SJSA1 (cell line): ENCODE measurements around the gene DBP. TPM values are rescaled to one million over a fixed set of nuclear protein-coding genes. Genes with fewer than 3 reads are reported as not detected.

Experiments
- DNase-seq, 2 experiments: peaks; one replicate each; pipeline ENCODE4 v3.0.0-alpha.2; 2015 to 2020; ENCODE audit warnings: low spot score in 2 of 2, low read depth in 1 of 2
- H3K27ac ChIP-seq: fragments of 250-450 bp; sonication (Bioruptor Pico); 2 replicates; pipeline ENCODE4 v1.5.1; 2020; ENCODE audit warnings: mild to moderate bottlenecking, moderate library complexity
- H3K27me3 ChIP-seq: fragments of 250-450 bp; sonication (Bioruptor Pico); replicated peaks from 2 replicates; pipeline ENCODE4 v1.5.1; 2020; ENCODE audit warnings: mild to moderate bottlenecking, moderate library complexity
- H3K36me3 ChIP-seq: fragments of 250-450 bp; sonication (Bioruptor Pico); 2 replicates; pipeline ENCODE4 v1.5.1; 2020; ENCODE audit warnings: mild to moderate bottlenecking
- H3K4me1 ChIP-seq: fragments of 250-450 bp; sonication (Bioruptor Pico); replicated peaks from 2 replicates; pipeline ENCODE4 v1.6.1; 2021; ENCODE audit warnings: mild to moderate bottlenecking
- H3K4me3 ChIP-seq: fragments of 250-450 bp; sonication (Bioruptor Pico); 2 replicates; pipeline ENCODE4 v1.5.1; 2020; ENCODE audit warnings: mild to moderate bottlenecking
- H3K9me3 ChIP-seq: fragments of 250-450 bp; sonication (Bioruptor Pico); replicated peaks from 2 replicates; pipeline ENCODE4 v1.5.1; 2020; ENCODE audit warnings: mild to moderate bottlenecking
- total RNA-seq: library from RNA; depleted of rRNA; stranded (reverse); fragments of >200 nt; shearing (Covaris generic); gene quantifications from 2 replicates; pipeline ENCODE4 v1.2.3, GENCODE V29; 2014

Gene DBP
- total RNA-seq, 1 experiment from 2014 or later = 2.2 TPM

DNA sequence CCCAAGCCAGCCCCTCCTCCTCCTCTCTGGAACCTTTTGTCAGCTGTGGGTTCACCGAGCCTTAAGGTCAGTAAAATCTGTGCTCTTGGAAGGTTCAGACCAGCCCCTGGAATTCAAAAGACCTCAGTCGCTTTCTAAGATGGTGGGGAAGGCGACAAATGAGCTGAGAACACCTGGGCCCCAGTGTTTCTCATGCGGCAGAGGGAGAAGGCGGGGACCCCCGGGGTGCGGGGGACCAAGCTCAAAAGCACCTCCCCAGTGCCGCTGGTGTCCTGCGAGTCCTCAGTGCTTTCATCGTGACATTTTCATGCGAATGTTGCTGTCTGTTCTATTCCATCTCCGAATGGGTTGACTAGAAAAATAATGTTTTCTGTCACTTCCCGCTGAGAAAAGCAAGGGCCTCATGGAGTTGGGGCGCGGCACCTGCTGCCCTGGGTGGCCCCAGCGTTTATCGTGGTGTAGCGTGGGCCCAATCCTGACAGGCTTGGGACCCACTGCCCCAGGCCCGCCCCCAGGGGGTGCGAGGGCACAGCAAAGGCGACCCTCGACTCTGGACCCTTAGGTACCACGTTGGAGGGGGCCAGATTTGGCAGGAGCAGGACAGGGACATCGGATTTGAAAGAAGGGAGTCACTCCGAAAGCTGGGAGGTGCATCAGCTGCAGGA lies 36.4 kb upstream of the DBP start:
- no peaks in the 10 kb centered on the region for H3K4me1 ChIP-seq
- no peak overlapping the region for H3K4me3 ChIP-seq
- no peaks in the 10 kb centered on the region for H3K9me3 ChIP-seq
- H3K36me3 ChIP-seq = no peaks in the 10 kb centered on the region
- no peak overlapping the region for H3K27ac ChIP-seq
- H3K27me3 ChIP-seq = no peaks in the 10 kb centered on the region
- DNase-seq = no peak

DNA sequence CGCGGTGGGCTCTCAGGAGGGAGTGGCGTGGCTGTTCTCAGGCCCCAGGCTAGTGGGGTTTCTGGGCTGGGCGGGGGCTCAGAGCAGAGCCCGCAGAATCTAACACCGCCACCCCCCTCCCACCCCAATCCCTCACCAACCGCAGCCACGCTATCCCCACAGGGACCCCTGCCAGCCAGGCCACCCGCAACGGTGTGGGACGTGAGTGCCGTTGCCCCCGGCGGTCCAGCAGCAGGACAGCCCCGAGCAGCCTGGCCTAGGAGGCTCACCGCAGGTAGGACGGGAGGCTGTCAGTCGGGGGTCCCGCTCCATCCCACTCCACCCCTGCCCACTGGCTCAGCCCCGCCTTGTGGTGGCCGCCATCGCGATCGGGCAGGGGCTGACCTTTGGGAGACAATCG lies 35.8 kb upstream of the DBP start, which contains the start of gene NTN5:
TSS of gene NTN5 (minus strand) at position 24 of the 400 bp plus-strand sequence. CDS start 2,031 bp downstream, outside the sequence.
- no peaks in the 10 kb centered on the region for H3K9me3 ChIP-seq
- no peak within 1 kb of the TSS for H3K4me3 ChIP-seq
- H3K27ac ChIP-seq = no peak within 1 kb of the TSS
- no peak for DNase-seq
- no peaks in the 10 kb centered on the region for H3K36me3 ChIP-seq
- H3K27me3 ChIP-seq = no peaks in the 10 kb centered on the region
- H3K4me1 ChIP-seq = no peaks in the 10 kb centered on the region

DNA sequence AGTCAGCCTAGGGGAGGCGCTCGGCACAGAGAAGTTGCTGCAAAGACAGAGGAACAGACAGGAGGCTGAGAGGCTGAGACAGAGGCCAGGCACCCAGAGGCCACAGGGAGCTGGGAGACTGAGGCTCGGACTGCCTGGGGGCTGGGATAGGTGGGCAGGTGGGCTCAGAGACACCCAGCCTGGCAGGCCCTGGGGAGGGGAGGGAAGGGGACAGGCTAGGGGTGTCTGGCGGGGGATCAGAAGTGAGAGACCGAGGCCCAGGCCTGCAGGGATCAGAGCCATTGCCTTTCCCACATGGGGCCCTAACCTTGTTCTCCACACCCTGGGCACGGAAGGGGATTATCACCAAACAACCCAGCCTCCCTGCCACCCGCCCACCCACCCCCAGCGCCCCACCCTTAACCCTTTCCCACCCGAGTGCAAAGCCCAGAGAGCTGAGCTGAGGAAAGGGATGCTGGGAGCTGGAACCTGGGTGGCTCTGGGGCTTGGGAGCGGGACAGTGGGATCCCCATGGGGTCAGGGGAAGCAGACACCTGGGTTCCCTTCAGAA lies 34.3 kb upstream of the DBP start:
- H3K36me3 ChIP-seq = no peaks in the 10 kb centered on the region
- no peaks in the 10 kb centered on the region for H3K27me3 ChIP-seq
- no peaks in the 10 kb centered on the region for H3K4me1 ChIP-seq
- no peaks in the 10 kb centered on the region for H3K9me3 ChIP-seq
- no peak for DNase-seq
- no peak overlapping the region for H3K4me3 ChIP-seq
- H3K27ac ChIP-seq = no peak overlapping the region

DNA sequence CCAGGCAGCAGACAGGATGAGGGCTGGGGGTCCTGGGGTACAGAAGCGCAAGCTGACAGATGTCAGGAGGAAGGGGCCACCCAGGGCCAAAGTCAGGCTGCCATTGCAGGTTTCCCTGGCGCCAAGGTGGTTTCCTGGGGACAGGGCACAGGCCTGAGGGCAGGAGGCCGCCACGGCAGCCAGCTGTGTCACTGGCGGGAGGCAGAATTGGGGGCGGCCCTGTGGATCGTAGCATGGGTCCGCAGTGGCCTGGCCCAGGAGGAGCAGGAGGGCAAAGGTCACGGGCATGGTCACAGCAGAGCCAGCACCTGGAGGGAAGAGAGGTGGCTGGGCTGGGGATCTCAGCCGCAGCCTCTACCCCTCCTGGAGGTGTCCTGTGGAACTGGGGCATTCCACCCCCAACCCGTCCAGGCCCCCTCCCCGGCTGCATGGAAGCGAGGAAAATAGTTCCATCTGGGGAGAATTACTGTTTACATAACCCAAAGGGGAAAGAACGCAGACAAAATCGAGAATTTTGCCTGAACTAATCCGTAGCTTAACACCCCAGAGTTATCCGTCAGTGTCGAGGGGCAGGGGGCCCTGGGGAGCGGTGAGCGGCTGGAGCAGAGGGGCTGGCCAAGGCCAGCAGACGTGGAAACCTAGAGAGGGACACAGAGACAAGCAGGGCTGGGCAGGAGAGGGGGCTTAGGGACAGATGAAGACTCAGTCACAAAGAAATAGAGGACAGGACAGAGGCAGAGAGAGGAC lies 33.7 kb upstream of the DBP start:
- Histone ChIP-seq H3K9me3 (no peaks in the 10 kb centered on the region), H3K36me3 (no peaks in the 10 kb centered on the region), H3K4me3 (no peak overlapping the region), H3K4me1 (no peaks in the 10 kb centered on the region), H3K27me3 (no peaks in the 10 kb centered on the region), H3K27ac (no peak overlapping the region)
- no peak for DNase-seq

DNA sequence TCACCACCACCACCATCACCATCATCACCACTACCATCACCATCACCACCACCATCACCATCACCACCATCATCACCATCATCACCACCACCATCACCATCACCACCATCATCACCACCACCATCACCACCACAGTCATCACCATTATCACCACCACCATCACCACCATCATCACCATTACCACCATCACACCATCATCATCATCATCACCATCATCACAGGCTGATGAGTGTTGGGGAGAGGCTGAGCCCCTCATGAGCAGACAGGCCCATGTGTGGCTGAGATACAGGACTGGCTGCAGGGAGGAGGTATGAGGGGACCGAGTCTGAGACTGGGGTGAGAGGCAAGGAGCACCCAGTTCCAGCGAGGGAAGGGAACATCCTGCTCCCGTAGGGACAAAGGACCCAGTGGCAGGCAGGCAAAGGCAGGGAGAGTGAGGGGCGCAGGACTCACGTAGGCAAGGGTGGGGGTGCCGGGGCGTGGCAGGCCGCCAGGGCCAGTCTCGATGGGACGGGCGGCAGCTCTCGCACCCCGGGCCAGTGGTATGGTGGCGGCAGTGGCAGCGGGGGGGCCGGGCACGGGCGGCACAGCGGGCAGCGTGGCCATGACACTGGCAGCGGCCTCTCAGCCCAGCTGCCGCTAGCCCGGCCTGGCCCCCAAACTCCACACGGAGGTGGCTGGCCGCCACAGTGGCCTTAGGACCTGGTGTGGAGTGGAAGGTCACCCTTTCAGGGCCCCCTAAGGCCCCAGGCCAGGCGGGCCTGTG lies 32.9 kb upstream of the DBP start:
- no peaks in the 10 kb centered on the region for H3K4me1 ChIP-seq
- no peak overlapping the region for H3K27ac ChIP-seq
- H3K4me3 ChIP-seq = no peak overlapping the region
- H3K36me3 ChIP-seq = no peaks in the 10 kb centered on the region
- H3K27me3 ChIP-seq = no peaks in the 10 kb centered on the region
- no peak for DNase-seq
- no peaks in the 10 kb centered on the region for H3K9me3 ChIP-seq

DNA sequence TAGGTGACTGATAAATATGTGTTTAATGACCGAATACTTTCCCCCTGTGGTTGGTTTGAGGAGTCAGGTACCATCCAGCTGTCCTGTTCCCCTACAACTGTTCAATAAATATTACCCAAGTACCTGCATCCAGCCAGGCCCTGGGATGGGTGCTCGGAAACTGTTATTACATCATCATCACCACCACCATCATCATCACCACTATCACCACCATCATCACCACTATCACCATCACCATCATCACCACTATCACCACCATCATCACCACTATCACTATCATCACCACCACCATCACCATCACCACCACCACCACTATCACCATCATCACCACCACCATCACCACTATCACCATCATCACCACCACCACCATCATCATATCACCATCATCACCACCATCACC lies 31.6 kb upstream of the DBP start:
- H3K27ac ChIP-seq = no peak overlapping the region
- no peaks in the 10 kb centered on the region for H3K9me3 ChIP-seq
- no peak for DNase-seq
- H3K27me3 ChIP-seq = no peaks in the 10 kb centered on the region
- no peaks in the 10 kb centered on the region for H3K36me3 ChIP-seq
- no peaks in the 10 kb centered on the region for H3K4me1 ChIP-seq
- H3K4me3 ChIP-seq = no peak overlapping the region

DNA sequence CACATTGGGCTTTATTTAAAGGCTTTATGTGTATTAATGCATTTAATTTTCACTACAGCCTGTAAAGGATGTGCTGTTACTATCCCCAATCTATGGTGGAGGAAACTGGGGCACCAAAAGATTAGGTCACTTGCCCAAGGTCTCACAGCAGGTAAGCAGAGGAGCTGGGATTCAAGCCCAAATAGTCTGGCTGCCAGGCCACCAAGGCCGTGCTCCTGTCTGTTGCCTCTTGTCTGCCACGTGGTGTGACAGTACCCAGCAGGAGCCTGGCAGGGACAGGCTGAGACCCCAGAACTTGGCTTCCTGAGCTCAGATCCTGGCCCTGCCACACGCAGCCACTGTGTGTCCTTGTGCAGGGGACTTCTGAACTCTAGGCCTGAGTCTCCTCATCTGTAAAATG lies 31.2 kb upstream of the DBP start:
- Histone ChIP-seq H3K36me3 (no peaks in the 10 kb centered on the region), H3K4me1 (no peaks in the 10 kb centered on the region), H3K27ac (no peak overlapping the region), H3K9me3 (no peaks in the 10 kb centered on the region), H3K27me3 (no peaks in the 10 kb centered on the region), H3K4me3 (no peak overlapping the region)
- DNase-seq = no peak

DNA sequence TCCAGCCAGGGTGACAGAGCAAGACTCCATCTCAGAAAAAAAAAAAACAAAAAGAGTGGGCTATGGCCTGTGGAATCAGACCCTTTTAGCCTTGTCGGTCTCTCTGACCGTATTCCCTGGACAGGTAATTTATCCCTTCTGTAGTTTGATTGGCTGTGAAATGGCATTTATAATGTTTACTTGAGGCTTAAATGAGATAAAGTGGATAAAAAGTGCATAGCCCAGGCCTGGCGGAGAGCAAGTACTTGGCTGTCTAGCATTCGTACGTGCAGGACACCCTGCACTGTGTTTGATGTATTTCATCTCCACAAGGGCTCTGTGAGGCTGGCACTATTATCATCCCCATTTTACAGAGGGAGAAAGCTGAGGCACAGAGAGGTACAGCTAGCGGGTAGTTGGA lies 28.6 kb upstream of the DBP start:
- Histone ChIP-seq H3K4me3 (no peak overlapping the region), H3K9me3 (no peaks in the 10 kb centered on the region), H3K27ac (no peak overlapping the region), H3K36me3 (no peaks in the 10 kb centered on the region), H3K4me1 (0 out of 2 replicates have a peak, but pooled peaks cover under 1% of the 10 kb centered on the region), H3K27me3 (no peaks in the 10 kb centered on the region)
- DNase-seq = no peak

DNA sequence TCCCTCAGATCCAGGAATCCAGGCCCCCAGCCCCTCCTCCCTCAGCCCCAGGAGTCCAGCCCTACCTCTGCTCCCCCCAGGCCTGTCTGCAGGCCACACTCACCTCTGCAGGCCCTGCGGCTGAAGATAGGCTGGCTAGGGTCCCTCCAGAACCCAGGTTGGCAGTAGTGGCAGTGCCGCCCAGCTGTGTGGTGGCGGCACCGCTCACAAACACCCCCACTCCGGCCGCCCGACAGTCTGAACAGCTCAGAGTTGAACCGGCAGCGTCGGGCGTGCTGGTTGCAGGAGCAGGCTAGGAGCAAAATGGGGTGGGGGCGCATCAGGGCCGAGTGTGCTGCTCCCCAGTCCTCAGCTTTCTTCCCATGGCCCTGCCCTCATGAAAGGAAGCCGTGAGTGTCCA lies 27.3 kb upstream of the DBP start:
- Histone ChIP-seq H3K4me3 (no peak overlapping the region), H3K36me3 (no peaks in the 10 kb centered on the region), H3K9me3 (no peaks in the 10 kb centered on the region), H3K4me1 (0 out of 2 replicates have a peak, but pooled peaks cover 3% of the 10 kb centered on the region), H3K27me3 (no peaks in the 10 kb centered on the region), H3K27ac (no peak overlapping the region)
- DNase-seq = no peak

DNA sequence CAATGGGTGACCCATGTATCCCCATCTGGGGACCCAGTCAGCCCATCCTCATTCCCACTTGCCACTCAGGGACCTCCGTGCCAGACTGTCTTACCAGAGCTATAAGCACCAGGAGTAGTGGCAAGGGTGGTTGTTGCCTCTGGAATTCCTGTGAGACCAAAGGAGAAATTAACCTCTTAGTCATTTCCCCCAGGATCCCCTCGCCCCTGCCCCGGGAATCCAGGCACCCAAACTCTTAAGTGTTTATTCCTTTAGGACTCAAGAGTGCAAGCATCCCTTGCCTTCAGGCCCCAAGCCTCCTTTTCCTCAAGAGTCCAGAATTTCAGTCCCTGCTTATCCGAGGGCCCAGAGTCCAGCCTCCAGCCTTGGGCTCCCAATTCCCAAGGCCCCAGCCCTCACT lies 26.5 kb upstream of the DBP start:
- no peak for DNase-seq
- Histone ChIP-seq H3K27me3 (no peaks in the 10 kb centered on the region), H3K36me3 (no peaks in the 10 kb centered on the region), H3K4me1 (0 out of 2 replicates have a peak, but pooled peaks cover 3% of the 10 kb centered on the region), H3K4me3 (no peak overlapping the region), H3K9me3 (no peaks in the 10 kb centered on the region), H3K27ac (no peak overlapping the region)

DNA sequence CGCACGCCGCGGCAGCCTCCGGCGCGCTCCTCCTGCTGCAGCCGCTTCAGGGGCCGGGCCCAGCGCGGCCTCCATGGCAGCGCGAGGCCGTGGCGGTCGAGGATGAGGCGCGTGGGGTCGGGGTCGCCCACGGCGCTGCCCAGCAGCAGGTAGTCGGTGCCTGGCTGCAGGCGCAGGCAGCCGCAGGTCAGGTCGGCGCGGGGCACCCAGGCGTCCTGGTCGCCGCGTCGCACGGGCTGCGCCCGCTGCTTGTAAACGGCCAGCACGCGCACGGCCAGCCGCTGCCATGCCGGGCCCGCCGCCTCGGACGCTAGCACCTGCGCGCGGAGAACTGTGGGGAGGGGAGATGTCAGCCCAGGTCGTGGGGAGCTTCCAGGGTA lies 24.5 kb upstream of the DBP start:
- no peak for DNase-seq
- no peaks in the 10 kb centered on the region for H3K27me3 ChIP-seq
- H3K27ac ChIP-seq = no peak overlapping the region
- H3K4me3 ChIP-seq = no peak overlapping the region
- peaks cover 14% of the 10 kb centered on the region for H3K4me1 ChIP-seq
- H3K9me3 ChIP-seq = no peaks in the 10 kb centered on the region
- no peaks in the 10 kb centered on the region for H3K36me3 ChIP-seq

DNA sequence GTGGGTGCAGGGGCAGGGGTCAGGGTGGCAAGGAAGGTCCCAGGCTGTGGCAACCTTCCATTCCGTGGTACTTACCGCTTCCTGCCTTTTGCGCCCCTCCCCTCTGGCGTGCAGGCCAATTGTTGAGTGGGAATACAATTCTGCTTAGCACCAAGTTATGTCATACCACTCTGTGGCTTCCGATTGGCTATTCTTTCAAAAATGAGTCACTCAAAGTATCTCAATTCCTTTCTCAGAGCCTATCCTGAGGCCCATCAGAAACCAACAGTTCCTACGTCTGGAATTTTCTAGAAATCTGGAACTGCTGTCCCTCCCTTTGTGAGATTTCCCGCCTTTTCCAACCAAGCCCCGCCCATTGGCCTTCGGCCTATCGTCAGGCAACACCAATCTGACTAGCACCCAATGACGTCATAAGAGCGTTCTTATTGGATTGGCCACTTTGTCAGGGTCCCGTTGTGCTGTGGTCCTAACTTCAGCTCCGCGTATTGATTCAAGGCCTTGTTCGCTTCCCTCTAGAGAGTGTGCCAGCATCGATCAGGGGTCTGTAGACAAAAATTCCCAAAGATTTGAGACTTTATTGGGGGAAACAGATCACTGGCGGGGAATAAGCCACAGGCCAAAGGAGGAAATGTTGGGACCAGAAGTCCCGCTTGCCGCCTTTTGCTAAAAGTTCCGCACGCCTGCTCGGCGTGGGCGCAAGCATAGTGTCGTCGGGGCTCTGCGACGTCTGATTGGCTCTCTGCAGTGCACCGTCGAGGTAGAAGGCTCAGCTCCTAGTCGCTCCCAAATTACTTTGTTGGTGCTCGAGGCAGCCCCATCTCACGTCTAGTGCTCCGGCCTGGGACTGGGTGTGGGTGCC lies 23.9 kb upstream of the DBP start:
- DNase-seq = peak; percentile 92 to 93
- Histone ChIP-seq H3K27ac (peak overlapping the region; percentile 46), H3K9me3 (no peaks in the 10 kb centered on the region), H3K4me1 (peaks cover 19% of the 10 kb centered on the region), H3K36me3 (no peaks in the 10 kb centered on the region), H3K4me3 (no peak overlapping the region), H3K27me3 (no peaks in the 10 kb centered on the region)

DNA sequence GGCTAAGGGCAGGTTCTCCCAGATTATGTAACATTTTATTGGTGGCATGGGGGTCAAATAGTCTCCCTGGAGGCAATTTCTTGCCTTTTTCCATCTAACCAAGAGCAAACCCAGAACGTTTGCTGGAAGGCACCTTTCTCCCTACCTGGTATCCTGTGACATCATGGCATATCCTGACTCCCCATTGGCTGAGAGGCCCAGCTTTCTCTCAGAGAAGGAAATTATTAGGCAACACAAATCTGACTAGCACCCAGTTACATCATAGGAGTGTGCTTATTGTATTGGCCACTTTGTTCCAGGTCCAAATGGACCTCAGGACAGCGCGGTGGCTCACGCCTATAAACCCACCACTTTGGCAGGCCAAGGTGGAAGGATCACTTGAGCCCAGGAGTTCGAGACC lies 22.6 kb upstream of the DBP start:
- Histone ChIP-seq H3K27me3 (no peaks in the 10 kb centered on the region), H3K27ac (no peak overlapping the region), H3K36me3 (no peaks in the 10 kb centered on the region), H3K9me3 (no peaks in the 10 kb centered on the region), H3K4me1 (peaks cover 19% of the 10 kb centered on the region), H3K4me3 (no peak overlapping the region)
- no peak for DNase-seq
